GM13977 (cell line): Measurements from ENCODE around the gene NFIA.

Experiments used
- DNase-seq: peaks from one replicate; pipeline ENCODE4 v3.0.0; 2012; ENCODE audit warnings: low spot score
- CTCF ChIP-seq: IDR thresholded peaks from 2 replicates; pipeline ENCODE4 v1.5.1; 2012; ENCODE audit warnings: mild to moderate bottlenecking, control low read depth; ENCODE audit not compliant: insufficient read depth; ENCODE audit errors: extremely low read depth, missing control alignments
- in situ Hi-C: fragments of 300-500 bp; cut with MboI; formaldehyde crosslinking; loops from one replicate; pipeline ENCODE4 v1.12.0; 2022; ENCODE audit warnings: low sequenced_read_pairs, low pct_unique_long_range_greater_than_20kb, mixed read lengths, inconsistent platforms; ENCODE audit not compliant: unreplicated experiment

Gene NFIA

GRCh38 chr1:61226791-61227567 is 144.6 kb downstream of the NFIA start:
- in situ Hi-C loops: no loop called here
- no peak for DNase-seq
- TF ChIP-seq CTCF: no peak

GRCh38 chr1:61227857-61228550 is 145.6 kb downstream of the NFIA start:
- no peak for DNase-seq
- TF ChIP-seq CTCF: no peak
- in situ Hi-C loops: no loop called here

GRCh38 chr1:61230523-61230922 is 148.2 kb downstream of the NFIA start:
- DNase-seq: no peak
- in situ Hi-C loops: no loop called here
- TF ChIP-seq CTCF: no peak

GRCh38 chr1:61231795-61232194 is 149.4 kb downstream of the NFIA start:
- in situ Hi-C loops: no loop called here
- TF ChIP-seq CTCF: no peak
- DNase-seq: no peak

- in situ Hi-C loops: no loop called here
- no peak for TF ChIP-seq CTCF
Measured at GRCh38 chr1:61233121-61233660, 150.8 kb downstream of the NFIA start.

GRCh38 chr1:61234587-61234919 is 152.2 kb downstream of the NFIA start:
- DNase-seq: no peak
- in situ Hi-C loops: no loop called here
- no peak for TF ChIP-seq CTCF

More at GRCh38 chr1:61233121-61233660, 150.8 kb downstream of the NFIA start:
- DNase-seq: no peak
